Measurements from ENCODE around the gene TMEM126A. TPM values are rescaled to one million over a fixed set of nuclear protein-coding genes. Genes with fewer than 3 reads are reported as not detected.
A peak's percentile ranks its signal among the peaks of the same experiment; 100 is the strongest.
"Not testable (repeated sequence)": the region's sequence is repeated elsewhere in the genome, so short reads cannot be mapped to it uniquely, and the experiment has no call there.

The TMEM126A gene
- polyA plus RNA-seq, 4 donors = 40.0 to 59.4 (median 51.5) TPM

- Histone ChIP-seq H3K4me1 (ENCODE audit: control insufficient read depth in 3 of 3, insufficient read depth in 2 of 3, low read depth in 1 of 3, low read length in 2 of 3) (peaks cover 0 to 31% (median 0%) of the 10 kb centered on the region in 3 donors), H3K36me3 (ENCODE audit: control insufficient read depth in 3 of 3, insufficient read depth in 2 of 3, low read depth in 1 of 3, low read length in 3 of 3) (no peaks in the 10 kb centered on the region), H3K27ac (ENCODE audit: low read depth in 1 of 3, low read length in 2 of 3) (no peak overlapping the region), H3K4me3 (ENCODE audit: low read depth in 1 of 3, low read length in 3 of 3) (no peak overlapping the region), H3K9me3 (ENCODE audit: control insufficient read depth in 2 of 2, insufficient read depth in 1 of 2, low read depth in 1 of 2, low read length in 1 of 2) (no peaks in the 10 kb centered on the region), H3K27me3 (ENCODE audit: control insufficient read depth in 3 of 3, insufficient read depth in 3 of 3, low read length in 3 of 3) (no peaks in the 10 kb centered on the region)
- DNase-seq = peak; percentile 56 to 59
- FAIRE-seq = no peak
- WGBS, 3 donors = 16 to 55% (median 31%) methylated on average over 2 of the region's 2 CpGs
These were observed 4.6 kb upstream of the TMEM126A start for GRCh38 chr11:85643191-85643614.

DNA sequence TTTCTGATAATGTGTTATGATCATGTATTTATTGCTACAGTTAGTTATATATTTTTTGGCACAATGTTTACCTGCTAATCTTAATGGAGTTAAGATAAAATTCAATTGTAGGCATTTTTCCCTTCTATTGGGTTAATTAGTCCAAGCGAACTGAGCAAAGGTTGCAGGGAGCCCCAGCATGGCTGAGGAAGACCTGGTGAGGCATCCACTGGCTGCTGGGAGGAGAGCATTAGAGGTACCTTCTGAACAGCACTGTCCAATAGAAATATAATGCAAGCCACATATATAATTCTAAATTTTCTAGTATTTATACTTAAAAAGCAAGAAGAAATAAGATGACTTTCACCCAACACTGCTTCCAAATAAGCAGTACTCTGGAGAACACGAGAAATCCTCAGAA lies 689 bp upstream of the TMEM126A start:
- 4 to 27% (median 13%) methylated on average over 2 of the region's 2 CpGs for WGBS, 3 donors
- peaks cover 0 to 42% (median 0%) of the 10 kb centered on the region in 3 donors for H3K4me1 ChIP-seq (ENCODE audit: control insufficient read depth in 3 of 3, insufficient read depth in 2 of 3, low read depth in 1 of 3, low read length in 2 of 3)
- peak overlapping the region in 2 of 3 donors; percentile 68 to 85 for H3K4me3 ChIP-seq (ENCODE audit: low read depth in 1 of 3, low read length in 3 of 3)
- H3K27ac ChIP-seq (ENCODE audit: low read depth in 1 of 3, low read length in 2 of 3) = peak overlapping the region; percentile 79 to 92 (median 91)
- DNase-seq = peak; percentile 62 to 81
- H3K36me3 ChIP-seq (ENCODE audit: control insufficient read depth in 3 of 3, insufficient read depth in 2 of 3, low read depth in 1 of 3, low read length in 3 of 3) = peaks cover 0 to 5% (median 0%) of the 10 kb centered on the region in 3 donors
- no peaks in the 10 kb centered on the region for H3K27me3 ChIP-seq (ENCODE audit: control insufficient read depth in 3 of 3, insufficient read depth in 3 of 3, low read length in 3 of 3)
- no peaks in the 10 kb centered on the region for H3K9me3 ChIP-seq (ENCODE audit: control insufficient read depth in 2 of 2, insufficient read depth in 1 of 2, low read depth in 1 of 2, low read length in 1 of 2)
- no peak for FAIRE-seq

DNA sequence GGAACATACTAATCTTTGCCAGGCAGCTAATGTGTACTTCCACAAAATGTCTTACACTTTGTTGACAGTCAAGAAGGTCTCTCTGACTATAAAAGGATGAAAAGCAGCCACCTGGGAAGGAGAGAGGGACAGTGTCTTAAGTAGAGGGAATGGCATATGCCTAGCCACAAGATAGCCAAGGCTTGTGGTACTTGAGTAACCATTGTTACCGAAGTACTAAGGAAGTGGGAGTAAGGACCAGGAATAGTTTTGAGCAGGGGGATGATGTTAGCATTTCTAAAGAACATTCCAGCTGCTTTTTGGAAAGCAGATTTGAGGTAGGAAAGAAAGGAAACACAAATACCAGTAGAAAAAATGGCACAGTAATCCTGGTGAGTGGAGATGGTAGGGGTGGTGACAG lies 3.4 kb downstream of the TMEM126A start:
- Histone ChIP-seq H3K9me3 (ENCODE audit: control insufficient read depth in 2 of 2, insufficient read depth in 1 of 2, low read depth in 1 of 2, low read length in 1 of 2) (no peaks in the 10 kb centered on the region), H3K4me1 (ENCODE audit: control insufficient read depth in 3 of 3, insufficient read depth in 2 of 3, low read depth in 1 of 3, low read length in 2 of 3) (peaks cover 0 to 17% (median 2%) of the 10 kb centered on the region in 3 donors), H3K4me3 (ENCODE audit: low read depth in 1 of 3, low read length in 3 of 3) (no peak overlapping the region), H3K27me3 (ENCODE audit: control insufficient read depth in 3 of 3, insufficient read depth in 3 of 3, low read length in 3 of 3) (no peaks in the 10 kb centered on the region), H3K27ac (ENCODE audit: low read depth in 1 of 3, low read length in 2 of 3) (no peak overlapping the region), H3K36me3 (ENCODE audit: control insufficient read depth in 3 of 3, insufficient read depth in 2 of 3, low read depth in 1 of 3, low read length in 3 of 3) (peaks cover 0 to 9% (median 0%) of the 10 kb centered on the region in 3 donors)
- FAIRE-seq (no peak), DNase-seq (no peak)
- WGBS, 3 donors = 83 to 94% (median 93%) methylated on average over 1 of the region's 1 CpG

DNA sequence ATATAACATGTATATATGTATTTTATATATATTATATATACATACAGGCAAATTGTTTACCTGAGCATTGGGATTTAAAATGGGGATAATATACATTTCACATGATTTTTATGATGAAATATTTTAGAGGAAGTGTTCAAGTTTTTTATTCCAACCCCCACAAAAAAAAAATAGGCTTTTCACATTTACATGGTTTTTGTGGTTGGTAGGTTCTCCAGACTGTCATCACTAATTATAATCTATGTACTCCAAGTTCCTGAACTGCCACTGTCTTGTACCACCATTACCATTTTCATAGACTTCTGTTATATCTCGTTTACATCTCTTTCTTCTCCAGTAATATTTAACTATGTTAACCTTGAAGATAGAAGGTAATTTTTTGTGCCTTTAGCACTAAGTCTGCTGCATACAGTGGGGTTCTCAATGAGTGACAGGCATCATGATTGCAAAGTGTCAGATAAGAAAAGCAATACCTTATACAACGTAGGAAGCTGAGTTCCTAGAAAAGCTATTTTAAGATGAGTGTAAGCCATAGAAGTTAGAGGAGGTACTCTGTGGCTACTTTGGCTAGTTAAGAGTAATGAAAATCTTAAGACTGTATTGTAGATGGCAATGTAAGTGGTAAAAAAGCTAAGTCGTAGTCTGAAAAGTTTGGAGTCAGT lies 5.2 kb downstream of the TMEM126A start:
- no peak for FAIRE-seq
- Histone ChIP-seq H3K9me3 (ENCODE audit: control insufficient read depth in 2 of 2, insufficient read depth in 1 of 2, low read depth in 1 of 2, low read length in 1 of 2) (no peaks in the 10 kb centered on the region), H3K27ac (ENCODE audit: low read depth in 1 of 3, low read length in 2 of 3) (no peak overlapping the region), H3K4me3 (ENCODE audit: low read depth in 1 of 3, low read length in 3 of 3) (no peak overlapping the region), H3K4me1 (ENCODE audit: control insufficient read depth in 3 of 3, insufficient read depth in 2 of 3, low read depth in 1 of 3, low read length in 2 of 3) (peaks cover 0 to 10% (median 2%) of the 10 kb centered on the region in 3 donors), H3K27me3 (ENCODE audit: control insufficient read depth in 3 of 3, insufficient read depth in 3 of 3, low read length in 3 of 3) (no peaks in the 10 kb centered on the region), H3K36me3 (ENCODE audit: control insufficient read depth in 3 of 3, insufficient read depth in 2 of 3, low read depth in 1 of 3, low read length in 3 of 3) (peaks cover 0 to 9% (median 3%) of the 10 kb centered on the region in 3 donors)
- 39 to 60% (median 46%) methylated on average over 3 of the region's 3 CpGs for WGBS, 3 donors
- DNase-seq = no peak

GRCh38 chr11:85654343-85654742 lies 6.6 kb downstream of the TMEM126A start:
- not testable (repeated sequence) for H3K9me3 ChIP-seq (ENCODE audit: control insufficient read depth in 2 of 2, insufficient read depth in 1 of 2, low read depth in 1 of 2, low read length in 1 of 2); H3K27me3 ChIP-seq (ENCODE audit: control insufficient read depth in 3 of 3, insufficient read depth in 3 of 3, low read length in 3 of 3); DNase-seq; H3K4me3 ChIP-seq (ENCODE audit: low read depth in 1 of 3, low read length in 3 of 3); H3K27ac ChIP-seq (ENCODE audit: low read depth in 1 of 3, low read length in 2 of 3); H3K36me3 ChIP-seq (ENCODE audit: control insufficient read depth in 3 of 3, insufficient read depth in 2 of 3, low read depth in 1 of 3, low read length in 3 of 3); FAIRE-seq; H3K4me1 ChIP-seq (ENCODE audit: control insufficient read depth in 3 of 3, insufficient read depth in 2 of 3, low read depth in 1 of 3, low read length in 2 of 3)
- WGBS, 3 donors = 95 to 99% (median 97%) methylated on average over 3 to 4 of the region's 4 CpGs

GRCh38 chr11:85656777-85657176 lies 9.0 kb downstream of the TMEM126A start:
- Histone ChIP-seq H3K27me3 (ENCODE audit: control insufficient read depth in 3 of 3, insufficient read depth in 3 of 3, low read length in 3 of 3) (no peaks in the 10 kb centered on the region), H3K36me3 (ENCODE audit: control insufficient read depth in 3 of 3, insufficient read depth in 2 of 3, low read depth in 1 of 3, low read length in 3 of 3) (peaks cover 1 to 6% (median 3%) of the 10 kb centered on the region in 3 donors), H3K4me3 (ENCODE audit: low read depth in 1 of 3, low read length in 3 of 3) (no peak overlapping the region), H3K9me3 (ENCODE audit: control insufficient read depth in 2 of 2, insufficient read depth in 1 of 2, low read depth in 1 of 2, low read length in 1 of 2) (no peaks in the 10 kb centered on the region), H3K4me1 (ENCODE audit: control insufficient read depth in 3 of 3, insufficient read depth in 2 of 3, low read depth in 1 of 3, low read length in 2 of 3) (peaks cover 0 to 2% (median 0%) of the 10 kb centered on the region in 3 donors), H3K27ac (ENCODE audit: low read depth in 1 of 3, low read length in 2 of 3) (no peak overlapping the region)
- WGBS, 3 donors = 71 to 91% (median 79%) methylated on average over 1 of the region's 1 CpG
- no peak for FAIRE-seq
- DNase-seq = no peak

- peaks cover 1 to 4% (median 3%) of the 10 kb centered on the region in 3 donors for H3K36me3 ChIP-seq (ENCODE audit: control insufficient read depth in 3 of 3, insufficient read depth in 2 of 3, low read depth in 1 of 3, low read length in 3 of 3)
- FAIRE-seq (no peak), DNase-seq (no peak)
- H3K27ac ChIP-seq (ENCODE audit: low read depth in 1 of 3, low read length in 2 of 3) = no peak overlapping the region
- no peaks in the 10 kb centered on the region for H3K9me3 ChIP-seq (ENCODE audit: control insufficient read depth in 2 of 2, insufficient read depth in 1 of 2, low read depth in 1 of 2, low read length in 1 of 2)
- no peak overlapping the region for H3K4me3 ChIP-seq (ENCODE audit: low read depth in 1 of 3, low read length in 3 of 3)
- H3K4me1 ChIP-seq (ENCODE audit: control insufficient read depth in 3 of 3, insufficient read depth in 2 of 3, low read depth in 1 of 3, low read length in 2 of 3) = peaks cover 0 to 2% (median 2%) of the 10 kb centered on the region in 3 donors
- no peaks in the 10 kb centered on the region for H3K27me3 ChIP-seq (ENCODE audit: control insufficient read depth in 3 of 3, insufficient read depth in 3 of 3, low read length in 3 of 3)
- 17 to 45% (median 33%) methylated on average over 1 of the region's 1 CpG for WGBS, 3 donors
These were observed 10.4 kb downstream of the TMEM126A start for GRCh38 chr11:85658180-85658579.

DNA sequence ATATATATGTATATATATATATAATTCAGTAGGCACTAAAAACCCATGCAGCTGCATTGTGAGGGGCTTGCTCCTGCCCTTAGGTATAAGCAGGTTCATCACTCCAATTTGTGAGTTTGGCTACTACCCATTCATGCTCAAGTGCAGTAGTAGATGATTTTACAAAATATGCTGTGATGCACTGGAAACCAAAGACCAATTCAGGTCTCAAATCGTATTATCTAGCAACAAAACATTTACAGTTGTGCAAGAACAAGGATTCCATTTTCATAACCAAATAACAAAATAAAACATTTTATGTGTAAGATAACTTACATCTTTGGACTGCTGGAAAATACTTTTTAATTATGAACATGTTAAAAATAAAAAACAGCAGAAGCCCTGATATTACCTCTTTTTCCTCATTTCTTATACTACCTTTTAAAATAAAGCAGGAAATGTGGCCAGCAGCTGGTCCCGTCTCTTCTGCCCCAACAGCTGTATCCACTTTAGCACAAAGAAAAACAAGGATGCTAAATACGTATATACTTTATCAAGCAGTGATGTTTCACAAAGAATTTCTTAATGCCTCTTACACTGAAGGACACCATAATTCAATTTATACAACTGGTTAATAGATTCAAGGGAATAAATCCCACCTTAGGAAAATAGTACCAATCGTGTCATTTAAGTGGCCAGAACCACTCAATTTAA lies 14.4 kb downstream of the TMEM126A start:
- no peak for DNase-seq
- Histone ChIP-seq H3K27me3 (ENCODE audit: control insufficient read depth in 3 of 3, insufficient read depth in 3 of 3, low read length in 3 of 3) (no peaks in the 10 kb centered on the region), H3K27ac (ENCODE audit: low read depth in 1 of 3, low read length in 2 of 3) (no peak overlapping the region), H3K9me3 (ENCODE audit: control insufficient read depth in 2 of 2, insufficient read depth in 1 of 2, low read depth in 1 of 2, low read length in 1 of 2) (no peaks in the 10 kb centered on the region), H3K4me1 (ENCODE audit: control insufficient read depth in 3 of 3, insufficient read depth in 2 of 3, low read depth in 1 of 3, low read length in 2 of 3) (peaks cover 0 to 5% (median 2%) of the 10 kb centered on the region in 3 donors), H3K36me3 (ENCODE audit: control insufficient read depth in 3 of 3, insufficient read depth in 2 of 3, low read depth in 1 of 3, low read length in 3 of 3) (peaks cover 0 to 1% (median 1%) of the 10 kb centered on the region in 3 donors), H3K4me3 (ENCODE audit: low read depth in 1 of 3, low read length in 3 of 3) (peak overlapping the region in 2 of 3 donors; percentile 37 to 99)
- FAIRE-seq = no peak
- 1 to 7% (median 2%) methylated on average over 4 of the region's 4 CpGs for WGBS, 3 donors

Measured in small intestine (tissue), 7 donors.